Glomerular visceral epithelial cell (primary cell): ENCODE results near the gene SIAE.
A peak's percentile ranks its signal among the peaks of the same experiment; 100 is the strongest.

Source experiments
- DNase-seq: peaks from one replicate; pipeline ENCODE4 v3.0.0-alpha.2; 2016; ENCODE audit errors: extremely low spot score

The SIAE gene, protein sequence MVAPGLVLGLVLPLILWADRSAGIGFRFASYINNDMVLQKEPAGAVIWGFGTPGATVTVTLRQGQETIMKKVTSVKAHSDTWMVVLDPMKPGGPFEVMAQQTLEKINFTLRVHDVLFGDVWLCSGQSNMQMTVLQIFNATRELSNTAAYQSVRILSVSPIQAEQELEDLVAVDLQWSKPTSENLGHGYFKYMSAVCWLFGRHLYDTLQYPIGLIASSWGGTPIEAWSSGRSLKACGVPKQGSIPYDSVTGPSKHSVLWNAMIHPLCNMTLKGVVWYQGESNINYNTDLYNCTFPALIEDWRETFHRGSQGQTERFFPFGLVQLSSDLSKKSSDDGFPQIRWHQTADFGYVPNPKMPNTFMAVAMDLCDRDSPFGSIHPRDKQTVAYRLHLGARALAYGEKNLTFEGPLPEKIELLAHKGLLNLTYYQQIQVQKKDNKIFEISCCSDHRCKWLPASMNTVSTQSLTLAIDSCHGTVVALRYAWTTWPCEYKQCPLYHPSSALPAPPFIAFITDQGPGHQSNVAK

GRCh38 chr11:124673333-124674167 is at the start of gene SIAE, which contains the start of gene SPA17:
Gene SIAE (minus strand): TSS chr11:124673739. CDS start chr11:124673708, 31 bp downstream.
Gene SPA17 (plus strand): TSS chr11:124673904. CDS start chr11:124675265, 1,361 bp downstream.
- DNase-seq: peak; percentile 97

DNA sequence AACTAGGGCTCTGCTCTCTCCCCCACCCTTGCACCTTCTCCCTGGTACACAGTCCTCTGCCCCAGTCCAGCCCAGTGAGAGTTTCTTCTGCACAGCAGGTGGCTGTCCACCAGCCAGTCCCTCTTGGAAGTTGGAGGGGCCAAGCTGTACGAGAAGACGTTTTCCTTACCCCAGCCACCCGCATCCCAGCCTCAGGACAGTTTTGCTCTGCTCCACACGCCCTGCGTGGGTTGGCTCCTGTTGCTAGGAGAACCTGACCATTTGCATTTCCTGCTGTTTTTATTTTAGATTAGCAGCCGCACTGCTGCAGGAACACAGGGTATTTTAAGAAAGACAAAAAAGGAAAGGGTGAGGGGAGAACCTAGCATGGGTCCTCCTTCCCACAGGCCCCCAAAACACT is 48.6 kb upstream of the SIAE start:
- DNase-seq: no peak

- DNase-seq: no peak
These were observed 46.0 kb upstream of the SIAE start for GRCh38 chr11:124719534-124719933.

- DNase-seq: no peak
These were observed 45.3 kb upstream of the SIAE start for GRCh38 chr11:124718801-124719200.

GRCh38 chr11:124717786-124718651 is 44.5 kb upstream of the SIAE start:
- peak; percentile 32 for DNase-seq

DNA sequence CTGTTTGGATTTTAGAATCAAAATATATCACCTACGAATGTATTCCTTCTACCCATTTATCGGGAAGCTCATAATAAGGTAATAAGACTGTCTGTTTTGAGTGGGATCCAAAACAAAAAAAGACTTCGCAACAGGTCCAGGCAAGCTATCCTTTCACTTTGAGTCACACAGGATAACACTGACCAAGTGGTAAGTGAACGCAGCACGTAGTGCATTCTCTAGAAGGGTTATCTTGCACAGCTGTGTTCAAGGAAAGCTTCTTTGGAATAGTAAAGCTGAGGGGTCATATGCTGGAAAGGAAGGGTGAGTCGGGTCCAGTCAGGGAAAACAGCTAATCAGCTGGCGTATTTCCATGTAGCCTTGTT is 43.9 kb upstream of the SIAE start:
- no peak for DNase-seq

GRCh38 chr11:124716591-124716990 is 43.1 kb upstream of the SIAE start:
- no peak for DNase-seq

DNA sequence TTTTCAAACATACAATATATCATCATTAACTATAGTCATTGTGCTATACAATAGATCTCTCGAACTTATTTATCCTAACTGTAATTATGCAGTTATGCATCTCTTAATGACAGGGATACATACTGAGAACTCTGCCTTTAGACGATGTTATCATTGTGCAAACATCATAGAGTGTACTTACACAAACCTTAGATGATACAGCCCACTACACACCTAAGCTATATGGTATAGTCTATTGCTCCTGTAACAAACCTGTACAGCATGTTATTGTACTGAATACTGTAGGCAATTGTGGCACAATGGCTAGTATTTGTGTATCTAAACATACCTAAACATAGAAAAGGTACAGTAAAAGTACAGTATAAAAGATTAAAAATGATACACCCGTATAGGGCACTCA is 38.9 kb upstream of the SIAE start:
- no peak for DNase-seq

- DNase-seq: no peak
These were observed 34.3 kb upstream of the SIAE start for GRCh38 chr11:124707829-124708228.

DNA sequence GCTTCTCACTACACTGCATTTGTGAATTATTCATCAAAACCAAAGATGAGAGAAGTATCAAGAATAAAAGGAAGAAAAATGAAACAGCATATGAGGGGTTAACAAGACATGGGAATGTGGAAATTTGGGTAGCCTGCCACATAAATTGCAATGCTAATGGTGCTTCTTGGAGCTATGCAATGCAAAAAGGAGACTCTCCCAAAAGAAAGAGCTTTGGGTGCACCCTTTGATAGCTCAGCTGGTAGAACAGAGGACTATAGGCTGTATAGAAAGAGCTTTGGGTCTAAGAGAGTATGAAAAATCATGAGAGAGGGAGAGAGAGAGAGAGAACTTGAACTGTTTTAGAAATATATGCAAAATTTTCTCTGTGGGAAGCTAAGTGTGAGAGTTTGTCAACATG is 26.5 kb upstream of the SIAE start:
- no peak for DNase-seq

GRCh38 chr11:124699547-124699946 is 26.0 kb upstream of the SIAE start:
- DNase-seq: no peak

GRCh38 chr11:124693142-124693541 is 19.6 kb upstream of the SIAE start:
- DNase-seq: no peak

DNA sequence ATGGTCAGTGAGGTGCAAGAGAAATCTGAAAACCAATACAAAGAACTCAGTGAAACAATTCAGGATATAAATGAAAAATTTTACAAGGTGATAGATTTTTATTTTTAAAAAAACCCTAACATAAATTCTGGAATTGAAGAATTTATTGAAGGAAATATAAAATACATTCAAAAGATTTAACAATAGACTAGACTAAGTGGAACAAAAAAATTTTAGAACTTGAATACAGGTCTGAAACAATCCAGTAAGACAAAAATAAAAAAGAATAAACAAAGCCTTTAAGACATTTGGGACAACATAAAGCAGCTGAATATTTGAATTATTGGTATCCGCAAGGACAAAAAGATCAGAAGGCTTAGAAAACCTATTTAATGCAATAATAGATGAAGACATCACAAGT is 8.9 kb upstream of the SIAE start:
- no peak for DNase-seq

GRCh38 chr11:124681421-124681820 is 7.9 kb upstream of the SIAE start:
- no peak for DNase-seq

GRCh38 chr11:124678416-124678815 is 4.9 kb upstream of the SIAE start:
- no peak for DNase-seq

DNA sequence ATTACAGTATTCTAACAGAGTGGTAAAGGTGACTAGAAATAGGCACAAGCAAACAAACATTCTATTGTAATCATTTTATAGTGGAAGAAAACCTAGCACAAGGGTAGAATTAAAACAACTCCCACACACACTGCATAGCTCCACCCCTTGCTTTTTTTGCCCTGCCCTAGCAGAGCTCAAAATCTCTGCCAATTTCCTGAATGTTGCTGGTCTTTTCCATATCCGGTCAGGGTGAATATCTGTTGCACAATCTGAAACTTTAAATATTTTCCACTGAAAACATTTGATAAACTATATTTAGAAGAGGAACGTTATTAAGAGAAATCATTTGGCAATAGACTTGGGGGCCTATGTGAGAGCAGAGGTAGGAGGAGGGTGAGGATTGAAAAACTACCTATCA is 2.8 kb upstream of the SIAE start:
- no peak for DNase-seq

- DNase-seq: no peak
These were observed 1.0 kb upstream of the SIAE start for GRCh38 chr11:124674571-124674970.

GRCh38 chr11:124674168-124674517 is 604 bp upstream of the SIAE start:
- no peak for DNase-seq

GRCh38 chr11:124672536-124673215 is 863 bp downstream of the SIAE start:
- no peak for DNase-seq

DNA sequence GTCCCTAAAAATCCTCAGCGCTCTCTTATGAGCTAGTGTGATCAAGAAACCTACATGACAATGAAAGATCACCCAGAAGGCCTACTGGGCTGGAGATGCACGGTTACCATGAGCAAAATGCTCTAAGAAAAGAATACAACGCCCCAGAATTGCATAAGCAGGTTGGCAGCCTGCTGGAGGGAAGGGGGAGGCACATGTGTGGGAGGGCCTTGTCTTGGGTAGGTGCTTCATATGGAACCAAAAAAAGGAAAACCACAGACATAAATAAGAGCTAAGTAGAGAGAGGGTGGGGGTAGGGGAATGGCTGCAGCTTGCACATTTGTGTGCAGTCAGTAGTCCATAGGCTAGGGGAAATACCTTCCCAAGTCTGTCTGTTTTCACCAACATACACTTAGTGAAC is 2.8 kb downstream of the SIAE start:
- no peak for DNase-seq

- peak; percentile 60 for DNase-seq
These were observed 4.3 kb downstream of the SIAE start for GRCh38 chr11:124669193-124669592.
